A673 (cell line): ENCODE data around the gene CARD11. TPM values are rescaled to one million over a fixed set of nuclear protein-coding genes. Genes with fewer than 3 reads are reported as not detected.

Source experiments
- Bru-seq: library from RNA; stranded (reverse); fragments of 400-500 nt; gene quantifications from one replicate; lab custom pipeline; 2021; lab: Mats Ljungman, UMichigan
- BruChase-seq, 2 experiments: library from RNA; stranded (reverse); fragments of 400-500 nt; gene quantifications; one replicate each; lab custom pipeline; 2021; lab: Mats Ljungman, UMichigan
- BruUV-seq: library from RNA; stranded (reverse); fragments of 400-500 nt; replicated peaks from 2 replicates; lab custom pipeline; 2021; lab: Mats Ljungman, UMichigan
- CTCF ChIA-PET: fragments of 300-600 bp; sonication (Branson Sonifier 250); formaldehyde crosslinking; loops from one replicate; lab custom pipeline; 2022; ENCODE audit warnings: antibody characterized with exemption; lab: Charles Lee
- POLR2A ChIA-PET: fragments of 300-600 bp; sonication (Branson Sonifier 250); formaldehyde crosslinking; loops from one replicate; lab custom pipeline; 2022; ENCODE audit warnings: antibody characterized with exemption; ENCODE audit not compliant: low non-redundant PET; lab: Charles Lee
- DNase-seq: peaks from one replicate; pipeline ENCODE4 v3.0.0-alpha.2; 2015; ENCODE audit warnings: low spot score
- H3K27ac ChIP-seq: fragments of 200-600 bp; sonication (generic); 2 replicates; pipeline ENCODE4 v1.5.1; 2016; ENCODE audit warnings: mixed run types, low read depth, mild to moderate bottlenecking, mixed read lengths, antibody characterized with exemption, low read length; ENCODE audit not compliant: poor library complexity, severe bottlenecking
- H3K27me3 ChIP-seq: fragments of 200-600 bp; sonication (generic); replicated peaks from 2 replicates; pipeline ENCODE4 v1.6.1; 2017; ENCODE audit warnings: mixed run types, low read depth, mild to moderate bottlenecking, mixed read lengths, antibody characterized with exemption, low read length; ENCODE audit not compliant: insufficient read depth, poor library complexity
- H3K36me3 ChIP-seq: fragments of 200-600 bp; sonication (generic); 2 replicates; pipeline ENCODE4 v1.6.1; 2016; ENCODE audit warnings: mixed run types, mild to moderate bottlenecking, mixed read lengths, antibody characterized with exemption, low read length; ENCODE audit not compliant: insufficient read depth, poor library complexity, severe bottlenecking
- H3K4me1 ChIP-seq: fragments of 200-600 bp; sonication (generic); 2 replicates; pipeline ENCODE4 v1.6.1; 2017; ENCODE audit warnings: mixed run types, mild to moderate bottlenecking, mixed read lengths, antibody characterized with exemption, low read length; ENCODE audit not compliant: insufficient read depth, poor library complexity, severe bottlenecking
- H3K4me3 ChIP-seq: fragments of 200-600 bp; sonication (generic); 2 replicates; pipeline ENCODE4 v1.5.1; 2016; ENCODE audit warnings: low read depth, mixed run types, mild to moderate bottlenecking, mixed read lengths, low read length; ENCODE audit not compliant: poor library complexity, severe bottlenecking
- H3K9me3 ChIP-seq: fragments of 200-600 bp; sonication (generic); 2 replicates; pipeline ENCODE4 v1.6.1; 2016; ENCODE audit warnings: mixed run types, low read depth, mild to moderate bottlenecking, mixed read lengths, antibody characterized with exemption, low read length; ENCODE audit not compliant: poor library complexity, severe bottlenecking
- EZH2 ChIP-seq: fragments of 200-600 bp; sonication (generic); IDR thresholded peaks from 2 replicates; pipeline ENCODE4 v1.6.1; 2017; ENCODE audit warnings: borderline replicate concordance, low read depth, mild to moderate bottlenecking, mixed read lengths, antibody characterized with exemption, low read length; ENCODE audit not compliant: poor library complexity, severe bottlenecking
- intact Hi-C: fragments of 100-400 bp; cut with micrococcal nuclease; formaldehyde crosslinking; loops from one replicate; pipeline ENCODE4 v1.10.0; 2022; ENCODE audit not compliant: unreplicated experiment
- long read RNA-seq: library from polyadenylated mRNA; stranded (forward); transcript quantifications from one replicate; pipeline ENCODE4 v2.0.0, GENCODE V29; 2022
- total RNA-seq: library from RNA; stranded (reverse); gene quantifications from 2 replicates; pipeline ENCODE4 v1.2.3, GENCODE V29; 2021
- TF ChIP-seq, protein P1 (sequence below): fragments of 300-800, 200-600 bp; sonication (generic); conservative IDR thresholded peaks from 2 replicates; pipeline ENCODE4 v1.5.1; 2017; ENCODE audit warnings: low read depth, mild to moderate bottlenecking, antibody characterized with exemption, low read length, moderate library complexity, mixed read lengths

Gene CARD11
- total RNA-seq, result 1.6 and 1.8 TPM in 2 replicates
- Bru-seq, nascent RNA, result percentile 25 among the genes with signal in this experiment
- BruChase-seq, experiment 1, labeled RNA remaining after a 2-hour chase, result percentile 21 among the genes with signal in this experiment
- BruChase-seq, experiment 2, labeled RNA remaining after a 6-hour chase, result percentile 31 among the genes with signal in this experiment
- long read RNA-seq, partial matches to known transcripts, result 0 of 2 reads
- long read RNA-seq, other reads (novel, unspliced or antisense), result 2 of 2 reads

DNA sequence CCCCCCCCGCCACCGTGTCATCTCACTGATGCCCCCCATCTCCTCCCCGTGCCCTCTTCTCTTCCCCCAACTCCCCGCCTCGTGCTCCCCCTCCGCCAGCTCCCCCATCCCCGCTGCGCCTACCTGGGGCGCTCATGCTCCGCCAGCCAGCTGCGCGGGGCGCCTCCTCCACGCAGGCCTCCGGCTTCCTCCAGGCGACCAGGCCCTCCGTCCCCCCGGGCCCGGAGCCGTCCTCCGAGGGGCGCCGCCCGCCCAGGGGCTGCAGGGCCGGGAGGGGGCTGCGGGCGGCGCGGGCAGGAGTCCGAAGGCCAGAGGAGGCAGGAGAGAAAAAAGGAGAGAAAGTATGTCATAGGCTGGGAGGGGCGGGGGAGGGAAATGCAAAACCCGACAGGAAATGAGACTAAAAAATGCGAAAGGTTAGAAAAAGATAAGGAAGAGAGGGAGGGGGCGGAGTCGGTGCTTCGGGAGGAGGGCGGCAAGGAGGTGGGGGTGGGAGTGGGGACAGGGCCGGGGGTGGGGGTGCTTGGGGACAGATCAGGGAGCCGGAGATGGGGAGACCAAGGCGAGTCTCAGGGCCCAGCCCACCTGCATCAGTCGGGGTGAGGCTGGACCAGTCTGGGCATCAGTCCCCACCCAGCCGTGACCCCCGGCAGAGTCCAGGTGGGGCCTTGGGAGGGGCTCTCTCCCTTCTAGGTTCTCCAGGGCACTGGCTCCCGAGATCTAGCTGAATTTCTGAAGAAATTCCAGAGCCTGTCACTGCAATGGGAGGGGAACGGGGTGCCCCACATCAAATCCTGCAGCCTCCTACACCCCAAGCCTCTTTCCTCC lies at the start of gene CARD11:
Gene CARD11 (minus strand): TSS at position 324 of the 828 bp plus-strand sequence. CDS start 85,361 bp downstream, outside the sequence.
- no TSS peak for BruUV-seq
- POLR2A ChIA-PET, result no interaction called here
- DNase-seq, result no peak
- H3K4me3 ChIP-seq, result peak within 1 kb of the TSS; percentile 28
- H3K27me3 ChIP-seq, result no peaks in the 10 kb centered on the region
- no peaks in the 10 kb centered on the region for H3K4me1 ChIP-seq
- intact Hi-C loops, result no loop called here
- no peak within 1 kb of the TSS for H3K27ac ChIP-seq
- no peaks in the 10 kb centered on the region for H3K36me3 ChIP-seq
- CTCF ChIA-PET, result no interaction called here
- no peak for TF ChIP-seq EZH2
- TF ChIP-seq, protein P1, sequence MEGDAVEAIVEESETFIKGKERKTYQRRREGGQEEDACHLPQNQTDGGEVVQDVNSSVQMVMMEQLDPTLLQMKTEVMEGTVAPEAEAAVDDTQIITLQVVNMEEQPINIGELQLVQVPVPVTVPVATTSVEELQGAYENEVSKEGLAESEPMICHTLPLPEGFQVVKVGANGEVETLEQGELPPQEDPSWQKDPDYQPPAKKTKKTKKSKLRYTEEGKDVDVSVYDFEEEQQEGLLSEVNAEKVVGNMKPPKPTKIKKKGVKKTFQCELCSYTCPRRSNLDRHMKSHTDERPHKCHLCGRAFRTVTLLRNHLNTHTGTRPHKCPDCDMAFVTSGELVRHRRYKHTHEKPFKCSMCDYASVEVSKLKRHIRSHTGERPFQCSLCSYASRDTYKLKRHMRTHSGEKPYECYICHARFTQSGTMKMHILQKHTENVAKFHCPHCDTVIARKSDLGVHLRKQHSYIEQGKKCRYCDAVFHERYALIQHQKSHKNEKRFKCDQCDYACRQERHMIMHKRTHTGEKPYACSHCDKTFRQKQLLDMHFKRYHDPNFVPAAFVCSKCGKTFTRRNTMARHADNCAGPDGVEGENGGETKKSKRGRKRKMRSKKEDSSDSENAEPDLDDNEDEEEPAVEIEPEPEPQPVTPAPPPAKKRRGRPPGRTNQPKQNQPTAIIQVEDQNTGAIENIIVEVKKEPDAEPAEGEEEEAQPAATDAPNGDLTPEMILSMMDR, result no peak
- H3K9me3 ChIP-seq, result no peaks in the 10 kb centered on the region

GRCh38 chr7:3092468-3092867 lies 48.8 kb upstream of the CARD11 start:
- Histone ChIP-seq H3K4me1 (peaks cover 5% of the 10 kb centered on the region), H3K36me3 (no peaks in the 10 kb centered on the region), H3K4me3 (no peak overlapping the region), H3K27ac (no peak overlapping the region), H3K27me3 (peaks cover 4% of the 10 kb centered on the region), H3K9me3 (no peaks in the 10 kb centered on the region)
- ChIA-PET CTCF (interaction anchor here (0.6 kb wide), 2 partner anchors 21 to 402 kb away, joined by 4 read pairs; no protein-coding TSS in a partner anchor), POLR2A (interaction anchor here (0.7 kb wide), 1 partner anchor 28 kb away, joined by 5 read pairs; no protein-coding TSS in a partner anchor)
- no peak for DNase-seq
- no peak for TF ChIP-seq EZH2
- TF ChIP-seq, protein P1, result no peak
- intact Hi-C loops, result no loop called here
- no TSS peak for BruUV-seq

DNA sequence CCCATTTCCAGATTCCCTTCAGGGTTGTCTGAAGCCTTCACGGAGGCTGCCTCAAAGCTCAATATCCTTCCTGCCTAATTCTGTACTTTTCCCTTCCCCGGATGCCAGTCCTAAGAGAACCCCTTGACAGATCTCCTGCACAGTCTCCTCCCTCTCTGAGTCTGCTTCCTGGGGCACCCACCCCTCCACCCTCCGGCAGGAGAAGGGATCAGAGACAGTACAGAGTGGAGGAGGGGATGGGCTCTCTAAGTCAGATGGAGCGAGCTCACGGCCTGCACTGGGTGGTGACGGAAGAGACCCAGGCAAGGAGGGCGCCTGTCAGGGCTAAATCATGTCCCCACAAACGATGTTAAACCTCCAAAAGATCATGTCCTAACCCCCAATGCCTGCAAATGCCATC lies 48.0 kb upstream of the CARD11 start:
- no TSS peak for BruUV-seq

More for the DNA sequence above, 48.0 kb upstream of the CARD11 start:
- Histone ChIP-seq H3K27ac (no peak overlapping the region), H3K4me1 (peaks cover 5% of the 10 kb centered on the region), H3K9me3 (no peaks in the 10 kb centered on the region), H3K4me3 (no peak overlapping the region), H3K36me3 (no peaks in the 10 kb centered on the region), H3K27me3 (peaks cover 13% of the 10 kb centered on the region)
- TF ChIP-seq, protein P1, result no peak
- TF ChIP-seq EZH2, result no peak
- intact Hi-C loops, result no loop called here
- ChIA-PET CTCF (interaction anchor here (0.6 kb wide), 1 partner anchor 402 kb away, joined by 4 read pairs; no protein-coding TSS in a partner anchor), POLR2A (no interaction called here)
- no peak for DNase-seq
